Neuronal stem cell (in vitro differentiated cells): ENCODE results near the gene MCHR2.

ENCODE experiments used
- DNase-seq: peaks from one replicate; pipeline ENCODE4 v3.0.0-alpha.2; 2013; ENCODE audit warnings: low spot score
- H2AFZ ChIP-seq: one replicate; pipeline ENCODE4 v1.6.1; 2013; ENCODE audit warnings: mild to moderate bottlenecking, low read length, inconsistent platforms
- H2AK5ac ChIP-seq: 2 replicates; pipeline ENCODE4 v1.6.1; 2013; ENCODE audit warnings: low read depth, mild to moderate bottlenecking, inconsistent platforms, low read length, moderate library complexity, mixed read lengths
- H2BK120ac ChIP-seq: 2 replicates; pipeline ENCODE4 v1.6.1; 2013; ENCODE audit warnings: low read depth, mild to moderate bottlenecking, inconsistent platforms, low read length, moderate library complexity, mixed read lengths
- H2BK12ac ChIP-seq: one replicate; pipeline ENCODE4 v1.6.1; 2013; ENCODE audit warnings: low read length, inconsistent platforms
- H2BK15ac ChIP-seq: 2 replicates; pipeline ENCODE4 v1.6.1; 2013; ENCODE audit warnings: mild to moderate bottlenecking, low read length, inconsistent platforms, mixed read lengths
- H2BK5ac ChIP-seq: one replicate; pipeline ENCODE4 v1.6.1; 2013; ENCODE audit warnings: inconsistent platforms, mild to moderate bottlenecking, low read length, moderate library complexity
- H3K14ac ChIP-seq: one replicate; pipeline ENCODE4 v1.6.1; 2013; ENCODE audit warnings: low read length, inconsistent platforms
- H3K18ac ChIP-seq: 2 replicates; pipeline ENCODE4 v1.6.1; 2013; ENCODE audit warnings: low read length, inconsistent platforms
- H3K23ac ChIP-seq: 2 replicates; pipeline ENCODE4 v1.6.1; 2013; ENCODE audit warnings: low read depth, mild to moderate bottlenecking, mixed read lengths, low read length, inconsistent platforms; ENCODE audit not compliant: poor library complexity
- H3K27ac ChIP-seq: replicated peaks from 3 replicates; pipeline ENCODE4 v1.5.1; 2013; ENCODE audit warnings: low read length, inconsistent platforms
- H3K27me3 ChIP-seq, 3 experiments: 2 replicates each; pipeline ENCODE4 v1.6.1; 2013; ENCODE audit warnings: low read length in 3 of 3, mild to moderate bottlenecking in 2 of 3, inconsistent platforms in 1 of 3, low read depth in 1 of 3, mixed read lengths in 1 of 3, moderate library complexity in 1 of 3; ENCODE audit not compliant: control insufficient read depth in 3 of 3, insufficient read depth in 3 of 3
- H3K36me3 ChIP-seq, 2 donors: replicated peaks in 1 of 2; 2 replicates each; pipeline ENCODE4 v1.6.1; 2013; ENCODE audit warnings: low read length in 2 of 2; ENCODE audit not compliant: control insufficient read depth in 2 of 2, insufficient read depth in 2 of 2
- H3K4ac ChIP-seq: 2 replicates; pipeline ENCODE4 v1.6.1; 2013; ENCODE audit warnings: inconsistent platforms, mild to moderate bottlenecking, low read length, moderate library complexity
- H3K4me1 ChIP-seq, 2 donors: 1 replicate in 1 of 2; 2 replicates in 1 of 2; pipeline ENCODE4 v1.6.1; 2013; ENCODE audit warnings: low read length in 2 of 2, low read depth in 1 of 2; ENCODE audit not compliant: control insufficient read depth in 2 of 2, insufficient read depth in 1 of 2
- H3K4me2 ChIP-seq: one replicate; pipeline ENCODE4 v1.6.1; 2013; ENCODE audit warnings: mild to moderate bottlenecking, low read length, inconsistent platforms; ENCODE audit not compliant: insufficient read depth, poor library complexity, severe bottlenecking
- H3K4me3 ChIP-seq, 2 donors: 2 replicates each; pipeline ENCODE4 v1.5.1; 2013; ENCODE audit warnings: low read length in 2 of 2, mild to moderate bottlenecking in 2 of 2, inconsistent platforms in 1 of 2, moderate library complexity in 1 of 2
- H3K79me1 ChIP-seq: one replicate; pipeline ENCODE4 v1.6.1; 2013; ENCODE audit warnings: low read depth, mild to moderate bottlenecking, inconsistent platforms, low read length, moderate library complexity
- H3K9ac ChIP-seq: one replicate; pipeline ENCODE4 v1.6.1; 2013; ENCODE audit warnings: mild to moderate bottlenecking, low read depth, low read length, inconsistent platforms; ENCODE audit not compliant: poor library complexity
- H3K9me3 ChIP-seq, 2 donors: replicated peaks in 1 of 2; 2 replicates each; pipeline versions ENCODE3 to v1.6.1; 2013; ENCODE audit warnings: low read length in 2 of 2, mild to moderate bottlenecking in 2 of 2, inconsistent platforms in 1 of 2, low read depth in 1 of 2, mixed read lengths in 1 of 2, moderate library complexity in 1 of 2; ENCODE audit not compliant: control insufficient read depth in 2 of 2, insufficient read depth in 1 of 2
- H4K8ac ChIP-seq: one replicate; pipeline ENCODE4 v1.6.1; 2013; ENCODE audit warnings: low read depth, mild to moderate bottlenecking, inconsistent platforms, low read length, moderate library complexity
- H4K91ac ChIP-seq: one replicate; pipeline ENCODE4 v1.6.1; 2013; ENCODE audit warnings: low read length, low read depth, mild to moderate bottlenecking, inconsistent platforms; ENCODE audit not compliant: poor library complexity
- WGBS, 2 donors: extraction: QIAGEN DNeasy Blood & Tissue Kit; methylation state at CpG; one replicate each; pipeline ENCODE4 v1.1.7; 2013; ENCODE audit warnings: missing lambda C conversion rate in 2 of 2, mixed read lengths in 1 of 2; ENCODE audit not compliant: insufficient read length in 2 of 2, insufficient replicate concordance in 1 of 2; ENCODE audit errors: extremely low coverage in 2 of 2; 5-methylcytosine and 5-hydroxymethylcytosine counted together

Gene MCHR2

GRCh38 chr6:99979953-99980352 lies 14.1 kb downstream of the MCHR2 start:
- DNase-seq, result no peak
- H3K18ac ChIP-seq, result no peak overlapping the region
- H3K79me1 ChIP-seq, result no peaks in the 10 kb centered on the region
- no peak overlapping the region for H2AFZ ChIP-seq
- H2BK5ac ChIP-seq, result no peak overlapping the region
- no peak overlapping the region for H2AK5ac ChIP-seq
- no peak overlapping the region for H3K4me3 ChIP-seq
- no peak overlapping the region for H3K9ac ChIP-seq
- H2BK15ac ChIP-seq, result no peak overlapping the region
- H3K14ac ChIP-seq, result no peak overlapping the region
- H3K4me1 ChIP-seq, result no peaks in the 10 kb centered on the region
- no peak overlapping the region for H4K91ac ChIP-seq
- H3K9me3 ChIP-seq, result no peaks in the 10 kb centered on the region
- H3K36me3 ChIP-seq, result no peaks in the 10 kb centered on the region
- H3K23ac ChIP-seq, result no peak overlapping the region
- no peak overlapping the region for H3K27ac ChIP-seq
- no peak overlapping the region for H2BK12ac ChIP-seq
- no peak overlapping the region for H4K8ac ChIP-seq
- H2BK120ac ChIP-seq, result no peak overlapping the region
- H3K4ac ChIP-seq, result no peak overlapping the region
- H3K27me3 ChIP-seq, result no peaks in the 10 kb centered on the region
- WGBS, 2 donors, result no CpG with 5 or more reads among the region's 1 CpG
- H3K4me2 ChIP-seq, result no peak overlapping the region

- Histone ChIP-seq H2BK5ac (no peak overlapping the region), H3K9ac (no peak overlapping the region)
These were observed 27.0 kb downstream of the MCHR2 start for GRCh38 chr6:99967052-99967451.

GRCh38 chr6:99960027-99960426 lies 34.0 kb downstream of the MCHR2 start:
- Histone ChIP-seq H3K18ac (no peak overlapping the region), H2AK5ac (no peak overlapping the region), H2BK12ac (no peak overlapping the region), H3K23ac (no peak overlapping the region), H4K91ac (no peak overlapping the region), H4K8ac (no peak overlapping the region), H2BK15ac (no peak overlapping the region), H2BK120ac (no peak overlapping the region), H3K36me3 (no peaks in the 10 kb centered on the region), H3K9ac (no peak overlapping the region), H3K14ac (no peak overlapping the region), H3K27ac (no peak overlapping the region), H3K4me3 (no peak overlapping the region), H3K27me3 (no peaks in the 10 kb centered on the region), H3K4me1 (no peaks in the 10 kb centered on the region), H2BK5ac (no peak overlapping the region), H2AFZ (no peak overlapping the region), H3K9me3 (peaks cover 0 to 3% of the 10 kb centered on the region in 2 donors), H3K4ac (no peak overlapping the region), H3K4me2 (no peak overlapping the region), H3K79me1 (no peaks in the 10 kb centered on the region)
- DNase-seq, result no peak
- WGBS, 2 donors, result no CpG with 5 or more reads among the region's 1 CpG

More at GRCh38 chr6:99967052-99967451, 27.0 kb downstream of the MCHR2 start:
- H2BK15ac ChIP-seq, result no peak overlapping the region
- H3K27ac ChIP-seq, result no peak overlapping the region
- no peak overlapping the region for H3K4me2 ChIP-seq
- H3K4ac ChIP-seq, result no peak overlapping the region
- DNase-seq, result no peak
- H3K36me3 ChIP-seq, result no peaks in the 10 kb centered on the region
- no peak overlapping the region for H3K18ac ChIP-seq
- no peak overlapping the region for H2AFZ ChIP-seq
- no peak overlapping the region for H4K91ac ChIP-seq
- no peak overlapping the region for H4K8ac ChIP-seq
- H3K4me1 ChIP-seq, result no peaks in the 10 kb centered on the region
- H2BK120ac ChIP-seq, result no peak overlapping the region
- H3K4me3 ChIP-seq, result no peak overlapping the region
- no peak overlapping the region for H3K23ac ChIP-seq
- no peaks in the 10 kb centered on the region for H3K9me3 ChIP-seq
- no peak overlapping the region for H3K14ac ChIP-seq
- no peaks in the 10 kb centered on the region for H3K27me3 ChIP-seq
- no peak overlapping the region for H2AK5ac ChIP-seq
- no peak overlapping the region for H2BK12ac ChIP-seq
- no peaks in the 10 kb centered on the region for H3K79me1 ChIP-seq

GRCh38 chr6:99951016-99951805 lies 42.8 kb downstream of the MCHR2 start:
- H4K91ac ChIP-seq, result no peak overlapping the region
- H3K18ac ChIP-seq, result no peak overlapping the region
- no peak overlapping the region for H2AK5ac ChIP-seq
- H3K79me1 ChIP-seq, result no peaks in the 10 kb centered on the region
- no peak overlapping the region for H2BK15ac ChIP-seq
- no peak overlapping the region for H3K4me2 ChIP-seq
- DNase-seq, result no peak
- H3K14ac ChIP-seq, result no peak overlapping the region
- no peak overlapping the region for H3K4ac ChIP-seq
- H2BK5ac ChIP-seq, result no peak overlapping the region
- no peak overlapping the region for H3K9ac ChIP-seq
- no peak overlapping the region for H3K23ac ChIP-seq
- H3K36me3 ChIP-seq, result no peaks in the 10 kb centered on the region
- H2AFZ ChIP-seq, result no peak overlapping the region
- no peaks in the 10 kb centered on the region for H3K4me1 ChIP-seq
- no peak overlapping the region for H4K8ac ChIP-seq
- WGBS, 2 donors, result no CpG with 5 or more reads among the region's 5 CpGs
- H2BK12ac ChIP-seq, result no peak overlapping the region
- no peaks in the 10 kb centered on the region for H3K9me3 ChIP-seq
- no peaks in the 10 kb centered on the region for H3K27me3 ChIP-seq
- no peak overlapping the region for H2BK120ac ChIP-seq
- H3K27ac ChIP-seq, result no peak overlapping the region
- no peak overlapping the region for H3K4me3 ChIP-seq
